HEK293 (cell line): Measurements from ENCODE around the gene CDK19.

Experiments used
- HOXC10 ChIP-seq: sonication (generic); formaldehyde crosslinking; IDR thresholded peaks from 2 replicates; pipeline ENCODE4 v1.8.1; 2023; ENCODE audit warnings: mild to moderate bottlenecking, missing genetic modification reagents
- IKZF3 ChIP-seq: fragments of 450-650 bp; IDR thresholded peaks from 2 replicates; pipeline ENCODE4 v1.5.0; 2018; ENCODE audit warnings: missing biosample characterization, mild to moderate bottlenecking, missing genetic modification characterization, moderate library complexity
- YY1 ChIP-seq: fragments of 450-650 bp; formaldehyde crosslinking; IDR thresholded peaks from 2 replicates; pipeline ENCODE4 v1.5.1; 2018; ENCODE audit warnings: missing biosample characterization, missing genetic modification characterization
- ZBTB8A ChIP-seq: fragments of 450-650 bp; formaldehyde crosslinking; IDR thresholded peaks from 2 replicates; pipeline ENCODE4 v1.5.1; 2016; ENCODE audit warnings: missing biosample characterization, missing genetic modification characterization
- ZNF24 ChIP-seq: fragments of 450-650 bp; formaldehyde crosslinking; IDR thresholded peaks from 2 replicates; pipeline ENCODE4 v1.5.1; 2016; ENCODE audit warnings: missing biosample characterization, missing genetic modification characterization
- ZNF350 ChIP-seq: fragments of 450-650 bp; formaldehyde crosslinking; IDR thresholded peaks from 2 replicates; pipeline ENCODE4 v1.5.0; 2017; ENCODE audit warnings: missing biosample characterization, mild to moderate bottlenecking, missing genetic modification characterization
- ZNF792 ChIP-seq: fragments of 450-650 bp; formaldehyde crosslinking; IDR thresholded peaks from 2 replicates; pipeline ENCODE4 v1.5.1; 2016; ENCODE audit warnings: missing biosample characterization, missing genetic modification characterization
- TF ChIP-seq, protein P1 (sequence below): fragments of 450-650 bp; formaldehyde crosslinking; IDR thresholded peaks from 2 replicates; pipeline ENCODE4 v1.5.1; 2016; ENCODE audit warnings: missing biosample characterization, missing genetic modification characterization
- TF ChIP-seq, protein P2 (sequence below): fragments of 450-650 bp; formaldehyde crosslinking; IDR thresholded peaks from 2 replicates; pipeline ENCODE4 v1.5.1; 2016; ENCODE audit warnings: missing biosample characterization, missing genetic modification characterization

DNA sequence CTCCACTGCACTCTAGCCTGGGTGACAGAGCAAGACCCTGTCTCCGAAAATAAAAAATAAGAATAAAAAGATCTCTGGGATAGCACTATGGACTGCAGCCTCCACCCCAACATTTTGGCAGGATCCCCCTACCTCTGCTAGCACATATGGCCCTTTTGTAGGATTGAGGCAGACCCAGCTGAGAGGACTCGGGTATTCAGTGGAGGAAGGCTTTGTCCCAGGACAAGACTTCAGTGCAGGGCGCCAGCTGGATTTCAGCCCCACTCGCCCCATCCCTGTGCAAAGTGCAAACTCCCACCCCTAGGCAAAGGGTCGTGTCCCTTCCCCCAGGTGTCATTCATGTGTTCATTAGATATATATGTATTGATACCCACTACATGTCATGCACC lies 254.3 kb downstream of the CDK19 start:
- no peak for TF ChIP-seq HOXC10 (CRISPR knock-in tag)
- TF ChIP-seq, protein P1, sequence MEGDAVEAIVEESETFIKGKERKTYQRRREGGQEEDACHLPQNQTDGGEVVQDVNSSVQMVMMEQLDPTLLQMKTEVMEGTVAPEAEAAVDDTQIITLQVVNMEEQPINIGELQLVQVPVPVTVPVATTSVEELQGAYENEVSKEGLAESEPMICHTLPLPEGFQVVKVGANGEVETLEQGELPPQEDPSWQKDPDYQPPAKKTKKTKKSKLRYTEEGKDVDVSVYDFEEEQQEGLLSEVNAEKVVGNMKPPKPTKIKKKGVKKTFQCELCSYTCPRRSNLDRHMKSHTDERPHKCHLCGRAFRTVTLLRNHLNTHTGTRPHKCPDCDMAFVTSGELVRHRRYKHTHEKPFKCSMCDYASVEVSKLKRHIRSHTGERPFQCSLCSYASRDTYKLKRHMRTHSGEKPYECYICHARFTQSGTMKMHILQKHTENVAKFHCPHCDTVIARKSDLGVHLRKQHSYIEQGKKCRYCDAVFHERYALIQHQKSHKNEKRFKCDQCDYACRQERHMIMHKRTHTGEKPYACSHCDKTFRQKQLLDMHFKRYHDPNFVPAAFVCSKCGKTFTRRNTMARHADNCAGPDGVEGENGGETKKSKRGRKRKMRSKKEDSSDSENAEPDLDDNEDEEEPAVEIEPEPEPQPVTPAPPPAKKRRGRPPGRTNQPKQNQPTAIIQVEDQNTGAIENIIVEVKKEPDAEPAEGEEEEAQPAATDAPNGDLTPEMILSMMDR = no peak
- no peak for TF ChIP-seq YY1 (tag by site-specific recombination)
- no peak for TF ChIP-seq ZNF350 (tag by site-specific recombination)
- no peak for TF ChIP-seq ZBTB8A (tag by site-specific recombination)
- TF ChIP-seq ZNF24 (tag by site-specific recombination) = no peak
- TF ChIP-seq, protein P2, sequence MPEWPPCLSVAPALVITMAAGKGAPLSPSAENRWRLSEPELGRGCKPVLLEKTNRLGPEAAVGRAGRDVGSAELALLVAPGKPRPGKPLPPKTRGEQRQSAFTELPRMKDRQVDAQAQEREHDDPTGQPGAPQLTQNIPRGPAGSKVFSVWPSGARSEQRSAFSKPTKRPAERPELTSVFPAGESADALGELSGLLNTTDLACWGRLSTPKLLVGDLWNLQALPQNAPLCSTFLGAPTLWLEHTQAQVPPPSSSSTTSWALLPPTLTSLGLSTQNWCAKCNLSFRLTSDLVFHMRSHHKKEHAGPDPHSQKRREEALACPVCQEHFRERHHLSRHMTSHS = no peak
- TF ChIP-seq ZNF792 (tag by site-specific recombination) = no peak
- no peak for TF ChIP-seq IKZF3 (tag by site-specific recombination)
